GM23248 (cell line): ENCODE measurements around the gene PCDHA1.

Experiments used
- EZH2 ChIP-seq: fragments of 200-600 bp; sonication (generic); IDR thresholded peaks from 2 replicates; pipeline ENCODE4 v1.6.1; 2018; ENCODE audit warnings: antibody characterized with exemption, mild to moderate bottlenecking; ENCODE audit not compliant: insufficient read depth, poor library complexity, severe bottlenecking
- EZH2phosphoT487 ChIP-seq: fragments of 200-600 bp; sonication (generic); IDR thresholded peaks from 2 replicates; pipeline ENCODE4 v1.6.1; 2018; ENCODE audit warnings: antibody characterized with exemption, moderate library complexity, mild to moderate bottlenecking, low read depth; ENCODE audit not compliant: insufficient read depth

DNA sequence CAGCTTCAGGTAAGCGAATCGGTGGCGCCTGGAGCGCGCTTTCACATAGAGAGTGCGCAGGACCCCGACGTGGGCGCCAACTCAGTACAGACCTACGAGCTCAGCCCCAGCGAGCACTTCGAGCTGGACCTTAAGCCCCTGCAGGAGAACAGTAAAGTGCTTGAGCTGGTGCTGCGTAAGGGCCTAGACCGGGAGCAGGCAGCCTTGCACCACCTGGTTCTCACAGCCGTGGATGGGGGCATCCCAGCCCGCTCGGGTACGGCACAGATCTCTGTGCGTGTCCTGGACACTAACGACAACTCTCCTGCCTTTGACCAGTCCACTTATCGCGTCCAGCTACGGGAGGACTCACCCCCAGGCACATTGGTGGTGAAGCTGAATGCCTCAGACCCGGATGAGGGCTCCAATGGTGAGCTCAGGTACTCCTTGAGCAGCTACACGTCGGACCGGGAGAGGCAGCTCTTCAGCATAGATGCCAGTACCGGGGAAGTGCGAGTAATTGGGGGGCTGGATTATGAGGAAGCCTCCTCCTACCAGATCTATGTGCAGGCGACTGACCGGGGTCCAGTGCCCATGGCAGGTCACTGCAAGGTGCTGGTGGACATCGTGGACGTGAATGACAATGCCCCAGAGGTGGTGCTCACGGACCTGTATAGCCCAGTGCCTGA lies 181.4 kb downstream of the PCDHA1 start:
- no peak for TF ChIP-seq EZH2phosphoT487
- TF ChIP-seq EZH2, result no peak
